ENCODE data around the gene RALB.

- TF ChIP-seq, protein P1, sequence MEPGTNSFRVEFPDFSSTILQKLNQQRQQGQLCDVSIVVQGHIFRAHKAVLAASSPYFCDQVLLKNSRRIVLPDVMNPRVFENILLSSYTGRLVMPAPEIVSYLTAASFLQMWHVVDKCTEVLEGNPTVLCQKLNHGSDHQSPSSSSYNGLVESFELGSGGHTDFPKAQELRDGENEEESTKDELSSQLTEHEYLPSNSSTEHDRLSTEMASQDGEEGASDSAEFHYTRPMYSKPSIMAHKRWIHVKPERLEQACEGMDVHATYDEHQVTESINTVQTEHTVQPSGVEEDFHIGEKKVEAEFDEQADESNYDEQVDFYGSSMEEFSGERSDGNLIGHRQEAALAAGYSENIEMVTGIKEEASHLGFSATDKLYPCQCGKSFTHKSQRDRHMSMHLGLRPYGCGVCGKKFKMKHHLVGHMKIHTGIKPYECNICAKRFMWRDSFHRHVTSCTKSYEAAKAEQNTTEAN (CRISPR knock-in tag; IDR thresholded peaks at IDR 0.05) = no peak
- TF ChIP-seq, protein P2, sequence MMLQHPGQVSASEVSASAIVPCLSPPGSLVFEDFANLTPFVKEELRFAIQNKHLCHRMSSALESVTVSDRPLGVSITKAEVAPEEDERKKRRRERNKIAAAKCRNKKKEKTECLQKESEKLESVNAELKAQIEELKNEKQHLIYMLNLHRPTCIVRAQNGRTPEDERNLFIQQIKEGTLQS (CRISPR knock-in tag; conservative IDR thresholded peaks at IDR 0.05) = no peak
- TF ChIP-seq, protein P3, sequence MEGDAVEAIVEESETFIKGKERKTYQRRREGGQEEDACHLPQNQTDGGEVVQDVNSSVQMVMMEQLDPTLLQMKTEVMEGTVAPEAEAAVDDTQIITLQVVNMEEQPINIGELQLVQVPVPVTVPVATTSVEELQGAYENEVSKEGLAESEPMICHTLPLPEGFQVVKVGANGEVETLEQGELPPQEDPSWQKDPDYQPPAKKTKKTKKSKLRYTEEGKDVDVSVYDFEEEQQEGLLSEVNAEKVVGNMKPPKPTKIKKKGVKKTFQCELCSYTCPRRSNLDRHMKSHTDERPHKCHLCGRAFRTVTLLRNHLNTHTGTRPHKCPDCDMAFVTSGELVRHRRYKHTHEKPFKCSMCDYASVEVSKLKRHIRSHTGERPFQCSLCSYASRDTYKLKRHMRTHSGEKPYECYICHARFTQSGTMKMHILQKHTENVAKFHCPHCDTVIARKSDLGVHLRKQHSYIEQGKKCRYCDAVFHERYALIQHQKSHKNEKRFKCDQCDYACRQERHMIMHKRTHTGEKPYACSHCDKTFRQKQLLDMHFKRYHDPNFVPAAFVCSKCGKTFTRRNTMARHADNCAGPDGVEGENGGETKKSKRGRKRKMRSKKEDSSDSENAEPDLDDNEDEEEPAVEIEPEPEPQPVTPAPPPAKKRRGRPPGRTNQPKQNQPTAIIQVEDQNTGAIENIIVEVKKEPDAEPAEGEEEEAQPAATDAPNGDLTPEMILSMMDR (IDR thresholded peaks at IDR 0.05) = no peak
- TF ChIP-seq, protein P4, sequence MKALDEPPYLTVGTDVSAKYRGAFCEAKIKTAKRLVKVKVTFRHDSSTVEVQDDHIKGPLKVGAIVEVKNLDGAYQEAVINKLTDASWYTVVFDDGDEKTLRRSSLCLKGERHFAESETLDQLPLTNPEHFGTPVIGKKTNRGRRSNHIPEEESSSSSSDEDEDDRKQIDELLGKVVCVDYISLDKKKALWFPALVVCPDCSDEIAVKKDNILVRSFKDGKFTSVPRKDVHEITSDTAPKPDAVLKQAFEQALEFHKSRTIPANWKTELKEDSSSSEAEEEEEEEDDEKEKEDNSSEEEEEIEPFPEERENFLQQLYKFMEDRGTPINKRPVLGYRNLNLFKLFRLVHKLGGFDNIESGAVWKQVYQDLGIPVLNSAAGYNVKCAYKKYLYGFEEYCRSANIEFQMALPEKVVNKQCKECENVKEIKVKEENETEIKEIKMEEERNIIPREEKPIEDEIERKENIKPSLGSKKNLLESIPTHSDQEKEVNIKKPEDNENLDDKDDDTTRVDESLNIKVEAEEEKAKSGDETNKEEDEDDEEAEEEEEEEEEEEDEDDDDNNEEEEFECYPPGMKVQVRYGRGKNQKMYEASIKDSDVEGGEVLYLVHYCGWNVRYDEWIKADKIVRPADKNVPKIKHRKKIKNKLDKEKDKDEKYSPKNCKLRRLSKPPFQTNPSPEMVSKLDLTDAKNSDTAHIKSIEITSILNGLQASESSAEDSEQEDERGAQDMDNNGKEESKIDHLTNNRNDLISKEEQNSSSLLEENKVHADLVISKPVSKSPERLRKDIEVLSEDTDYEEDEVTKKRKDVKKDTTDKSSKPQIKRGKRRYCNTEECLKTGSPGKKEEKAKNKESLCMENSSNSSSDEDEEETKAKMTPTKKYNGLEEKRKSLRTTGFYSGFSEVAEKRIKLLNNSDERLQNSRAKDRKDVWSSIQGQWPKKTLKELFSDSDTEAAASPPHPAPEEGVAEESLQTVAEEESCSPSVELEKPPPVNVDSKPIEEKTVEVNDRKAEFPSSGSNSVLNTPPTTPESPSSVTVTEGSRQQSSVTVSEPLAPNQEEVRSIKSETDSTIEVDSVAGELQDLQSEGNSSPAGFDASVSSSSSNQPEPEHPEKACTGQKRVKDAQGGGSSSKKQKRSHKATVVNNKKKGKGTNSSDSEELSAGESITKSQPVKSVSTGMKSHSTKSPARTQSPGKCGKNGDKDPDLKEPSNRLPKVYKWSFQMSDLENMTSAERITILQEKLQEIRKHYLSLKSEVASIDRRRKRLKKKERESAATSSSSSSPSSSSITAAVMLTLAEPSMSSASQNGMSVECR (CRISPR knock-in tag; IDR thresholded peaks at IDR 0.05; ENCODE audit: borderline replicate concordance) = no peak
- TF ChIP-seq ATF2 (CRISPR knock-in tag; IDR thresholded peaks at IDR 0.05; ENCODE audit: borderline replicate concordance, low read depth) (no peak), IRF2 (CRISPR knock-in tag; IDR thresholded peaks at IDR 0.05; ENCODE audit: borderline replicate concordance, low read depth) (no peak), ZNF416 (CRISPR knock-in tag; IDR thresholded peaks at IDR 0.05) (no peak), PREB (CRISPR knock-in tag; IDR thresholded peaks at IDR 0.05; ENCODE audit: borderline replicate concordance) (no peak), TEAD1 (CRISPR knock-in tag; IDR thresholded peaks at IDR 0.05) (no peak), MAX (CRISPR knock-in tag; IDR thresholded peaks at IDR 0.05) (no peak), SP1 (CRISPR knock-in tag; conservative IDR thresholded peaks at IDR 0.05) (no peak)
- TF ChIP-seq, protein P5, sequence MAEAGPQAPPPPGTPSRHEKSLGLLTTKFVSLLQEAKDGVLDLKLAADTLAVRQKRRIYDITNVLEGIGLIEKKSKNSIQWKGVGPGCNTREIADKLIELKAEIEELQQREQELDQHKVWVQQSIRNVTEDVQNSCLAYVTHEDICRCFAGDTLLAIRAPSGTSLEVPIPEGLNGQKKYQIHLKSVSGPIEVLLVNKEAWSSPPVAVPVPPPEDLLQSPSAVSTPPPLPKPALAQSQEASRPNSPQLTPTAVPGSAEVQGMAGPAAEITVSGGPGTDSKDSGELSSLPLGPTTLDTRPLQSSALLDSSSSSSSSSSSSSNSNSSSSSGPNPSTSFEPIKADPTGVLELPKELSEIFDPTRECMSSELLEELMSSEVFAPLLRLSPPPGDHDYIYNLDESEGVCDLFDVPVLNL (CRISPR knock-in tag; IDR thresholded peaks at IDR 0.05; ENCODE audit: borderline replicate concordance, low read depth) = no peak
- TF ChIP-seq, protein P6, sequence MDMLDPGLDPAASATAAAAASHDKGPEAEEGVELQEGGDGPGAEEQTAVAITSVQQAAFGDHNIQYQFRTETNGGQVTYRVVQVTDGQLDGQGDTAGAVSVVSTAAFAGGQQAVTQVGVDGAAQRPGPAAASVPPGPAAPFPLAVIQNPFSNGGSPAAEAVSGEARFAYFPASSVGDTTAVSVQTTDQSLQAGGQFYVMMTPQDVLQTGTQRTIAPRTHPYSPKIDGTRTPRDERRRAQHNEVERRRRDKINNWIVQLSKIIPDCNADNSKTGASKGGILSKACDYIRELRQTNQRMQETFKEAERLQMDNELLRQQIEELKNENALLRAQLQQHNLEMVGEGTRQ (CRISPR knock-in tag; IDR thresholded peaks at IDR 0.05) = no peak
- TF ChIP-seq, protein P7, sequence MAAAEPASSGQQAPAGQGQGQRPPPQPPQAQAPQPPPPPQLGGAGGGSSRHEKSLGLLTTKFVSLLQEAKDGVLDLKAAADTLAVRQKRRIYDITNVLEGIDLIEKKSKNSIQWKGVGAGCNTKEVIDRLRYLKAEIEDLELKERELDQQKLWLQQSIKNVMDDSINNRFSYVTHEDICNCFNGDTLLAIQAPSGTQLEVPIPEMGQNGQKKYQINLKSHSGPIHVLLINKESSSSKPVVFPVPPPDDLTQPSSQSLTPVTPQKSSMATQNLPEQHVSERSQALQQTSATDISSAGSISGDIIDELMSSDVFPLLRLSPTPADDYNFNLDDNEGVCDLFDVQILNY (CRISPR knock-in tag; IDR thresholded peaks at IDR 0.05) = no peak
Measured at GRCh38 chr2:120275617-120276400, 23.2 kb downstream of the RALB start.
